HAP-1 (cell line): ENCODE data around the gene ARID3C.

Experiments used
- DNase-seq, 2 experiments: peaks; one replicate each; pipeline ENCODE4 v3.0.0-alpha.2; 2016 to 2020; ENCODE audit warnings: low spot score in 2 of 2
- H3K27me3 ChIP-seq: fragments of 250-450 bp; sonication (Bioruptor Pico); 2 replicates; pipeline ENCODE4 v1.5.1; 2020; ENCODE audit warnings: low read depth, mild to moderate bottlenecking, moderate library complexity
- H3K36me3 ChIP-seq: fragments of 250-450 bp; sonication (Bioruptor Pico); replicated peaks from 2 replicates; pipeline ENCODE4 v1.5.1; 2020; ENCODE audit warnings: mild to moderate bottlenecking
- H3K4me1 ChIP-seq: fragments of 250-450 bp; sonication (Bioruptor Pico); 2 replicates; pipeline ENCODE4 v1.5.1; 2020; ENCODE audit warnings: mild to moderate bottlenecking
- H3K4me3 ChIP-seq: fragments of 250-450 bp; sonication (Bioruptor Pico); 2 replicates; pipeline ENCODE4 v1.5.1; 2020; ENCODE audit warnings: mild to moderate bottlenecking, moderate library complexity
- H3K9me3 ChIP-seq: fragments of 250-450 bp; sonication (Bioruptor Pico); 2 replicates; pipeline ENCODE4 v1.5.1; 2020; ENCODE audit warnings: mild to moderate bottlenecking, moderate library complexity
- in situ Hi-C: fragments of 300-500 bp; cut with MboI; formaldehyde crosslinking; loops from 3 replicates; pipeline ENCODE4 v1.14.3; 2020; ENCODE audit warnings: low sequenced_read_pairs, inconsistent platforms, mixed read lengths

Gene ARID3C

DNA sequence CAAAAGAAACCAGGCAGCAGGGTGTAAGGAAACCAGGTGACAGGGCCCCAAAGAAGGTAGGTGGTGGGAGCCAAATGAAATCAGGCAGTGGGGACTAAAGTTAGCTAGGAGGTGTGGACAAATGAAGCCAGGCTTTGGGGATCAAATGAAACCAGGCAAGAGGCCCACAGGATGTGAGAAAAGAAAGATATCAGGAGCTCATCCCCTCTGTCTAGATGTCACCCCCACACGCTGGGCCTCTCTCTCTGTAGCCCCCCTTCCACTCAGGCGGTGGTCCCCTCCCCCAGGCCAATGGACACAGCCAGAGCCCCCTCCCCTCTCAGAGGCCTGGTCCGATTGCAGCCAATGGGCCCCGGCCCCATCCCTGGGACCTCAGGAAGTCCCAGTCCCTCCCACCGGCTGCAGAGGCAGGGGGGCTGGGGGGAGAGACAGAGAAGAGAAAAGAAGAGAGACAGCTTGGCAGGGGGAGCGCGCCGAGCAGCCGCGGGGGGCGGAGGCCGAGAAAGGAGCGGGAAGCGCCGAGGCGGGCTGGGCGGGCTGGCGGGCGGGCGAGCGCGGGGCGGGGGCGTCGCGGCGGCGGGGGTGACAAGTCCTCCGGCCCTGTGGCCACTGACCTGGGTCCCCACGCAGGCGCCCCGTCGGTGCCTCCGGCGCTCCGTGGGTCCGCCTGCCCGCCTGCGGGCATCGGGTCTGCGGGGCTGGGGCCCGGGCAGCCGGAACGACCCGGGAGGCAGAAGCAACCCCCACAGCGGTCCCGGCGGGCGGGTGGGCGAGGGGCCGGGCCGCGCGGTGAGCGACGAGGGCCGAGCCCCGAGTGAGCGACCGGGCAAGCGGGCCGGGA lies 51.2 kb downstream of the ARID3C start:
- Histone ChIP-seq H3K9me3 (no peaks in the 10 kb centered on the region), H3K27me3 (no peaks in the 10 kb centered on the region), H3K4me1 (peaks cover 4% of the 10 kb centered on the region; the same call in 1 of the 2 replicates), H3K36me3 (no peaks in the 10 kb centered on the region), H3K4me3 (no peak overlapping the region)
- no peak for DNase-seq
- in situ Hi-C loops, result no loop called here

DNA sequence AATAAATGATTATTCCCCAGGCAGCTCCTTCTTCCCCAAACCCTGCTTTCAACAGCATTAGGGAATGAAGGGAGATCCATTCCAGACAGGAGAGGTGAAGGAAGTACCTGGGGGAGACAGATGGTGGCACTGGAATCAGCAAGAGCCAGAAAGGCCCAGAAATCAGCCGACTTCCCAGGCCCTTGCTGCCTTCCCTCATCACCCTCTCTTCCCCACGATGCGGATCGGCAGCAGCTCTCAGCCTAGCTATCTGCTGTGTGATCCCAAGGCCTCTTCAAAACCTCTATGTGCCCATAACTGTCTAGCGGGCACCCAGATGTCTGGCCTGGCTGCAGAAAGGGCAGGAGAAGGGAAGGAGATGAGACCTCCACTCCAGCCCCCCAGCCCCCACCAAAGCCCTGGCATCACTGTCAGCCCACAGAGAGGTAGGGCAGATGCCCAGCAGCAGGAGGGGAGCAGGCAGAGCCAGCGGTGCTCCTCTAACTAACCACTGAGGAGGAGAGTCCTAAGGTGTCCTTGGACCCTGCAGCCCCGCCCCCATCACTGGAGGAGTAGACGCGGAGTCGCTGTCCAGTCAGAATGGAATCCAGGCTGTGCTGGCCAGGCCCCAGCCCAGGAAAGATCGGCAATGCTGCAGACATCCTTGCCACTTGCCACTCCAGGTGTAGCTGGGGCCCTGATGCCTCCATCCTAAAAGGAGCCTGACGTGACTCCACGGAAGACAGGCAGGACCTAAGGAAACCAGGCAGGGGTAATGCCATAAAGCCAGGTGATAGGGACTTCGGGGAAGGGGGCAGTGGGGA lies 52.1 kb downstream of the ARID3C start:
- Histone ChIP-seq H3K4me1 (peaks cover 4% of the 10 kb centered on the region; the same call in 1 of the 2 replicates), H3K36me3 (no peaks in the 10 kb centered on the region), H3K9me3 (no peaks in the 10 kb centered on the region), H3K4me3 (no peak overlapping the region), H3K27me3 (no peaks in the 10 kb centered on the region)
- in situ Hi-C loops, result no loop called here
- no peak for DNase-seq

GRCh38 chr9:34575862-34576596 lies 52.8 kb downstream of the ARID3C start:
- no peaks in the 10 kb centered on the region for H3K27me3 ChIP-seq
- no peak for DNase-seq
- H3K9me3 ChIP-seq, result no peaks in the 10 kb centered on the region
- in situ Hi-C loops, result no loop called here
- no peaks in the 10 kb centered on the region for H3K36me3 ChIP-seq
- H3K4me3 ChIP-seq, result no peak overlapping the region
- peaks cover 4% of the 10 kb centered on the region; the same call in 1 of the 2 replicates for H3K4me1 ChIP-seq

DNA sequence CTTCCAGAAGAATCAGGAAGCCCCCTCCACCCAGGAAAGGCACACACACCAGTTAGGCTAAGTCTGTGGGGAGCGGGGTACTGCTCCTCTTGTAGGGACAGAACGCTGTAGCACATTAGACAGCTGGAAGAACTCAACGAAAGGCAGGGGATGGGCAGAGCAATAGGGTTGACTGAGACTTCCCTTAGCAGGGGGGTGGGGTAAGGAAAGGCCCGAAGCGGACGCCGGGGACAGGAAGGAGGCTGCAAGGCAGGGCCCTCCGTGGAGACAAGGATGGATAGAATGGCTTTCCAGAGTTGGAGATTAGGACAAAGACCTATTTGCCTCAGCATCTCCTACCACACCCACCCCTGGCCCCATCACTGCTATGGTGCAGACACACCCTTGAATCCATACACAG lies 53.6 kb downstream of the ARID3C start:
- Histone ChIP-seq H3K36me3 (no peaks in the 10 kb centered on the region), H3K9me3 (no peaks in the 10 kb centered on the region), H3K4me1 (no peaks in the 10 kb centered on the region), H3K4me3 (no peak overlapping the region), H3K27me3 (no peaks in the 10 kb centered on the region)
- DNase-seq, result no peak
- in situ Hi-C loops, result no loop called here

DNA sequence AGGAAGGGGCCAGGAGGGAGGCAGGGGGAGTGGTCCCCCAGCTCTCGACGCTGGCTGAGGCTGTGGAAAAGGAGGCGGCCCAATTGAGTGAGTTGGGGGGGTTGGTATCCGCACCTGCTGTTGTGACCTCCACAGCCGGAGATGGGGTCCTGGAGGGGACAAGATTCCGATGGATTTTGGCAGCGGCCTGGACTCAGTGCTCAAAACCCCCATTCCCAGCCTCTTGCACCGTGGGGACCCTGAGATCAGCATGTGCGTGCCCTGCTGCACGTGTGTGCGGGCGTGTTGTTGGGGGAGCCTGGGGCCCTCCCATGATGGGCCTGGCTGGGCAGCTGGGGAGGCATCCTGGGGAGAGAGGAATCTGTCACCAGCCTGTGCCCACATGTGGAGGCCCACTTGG lies 54.3 kb downstream of the ARID3C start:
- Histone ChIP-seq H3K9me3 (no peaks in the 10 kb centered on the region), H3K4me1 (no peaks in the 10 kb centered on the region), H3K4me3 (no peak overlapping the region), H3K27me3 (no peaks in the 10 kb centered on the region), H3K36me3 (no peaks in the 10 kb centered on the region)
- DNase-seq, result no peak
- in situ Hi-C loops, result no loop called here

DNA sequence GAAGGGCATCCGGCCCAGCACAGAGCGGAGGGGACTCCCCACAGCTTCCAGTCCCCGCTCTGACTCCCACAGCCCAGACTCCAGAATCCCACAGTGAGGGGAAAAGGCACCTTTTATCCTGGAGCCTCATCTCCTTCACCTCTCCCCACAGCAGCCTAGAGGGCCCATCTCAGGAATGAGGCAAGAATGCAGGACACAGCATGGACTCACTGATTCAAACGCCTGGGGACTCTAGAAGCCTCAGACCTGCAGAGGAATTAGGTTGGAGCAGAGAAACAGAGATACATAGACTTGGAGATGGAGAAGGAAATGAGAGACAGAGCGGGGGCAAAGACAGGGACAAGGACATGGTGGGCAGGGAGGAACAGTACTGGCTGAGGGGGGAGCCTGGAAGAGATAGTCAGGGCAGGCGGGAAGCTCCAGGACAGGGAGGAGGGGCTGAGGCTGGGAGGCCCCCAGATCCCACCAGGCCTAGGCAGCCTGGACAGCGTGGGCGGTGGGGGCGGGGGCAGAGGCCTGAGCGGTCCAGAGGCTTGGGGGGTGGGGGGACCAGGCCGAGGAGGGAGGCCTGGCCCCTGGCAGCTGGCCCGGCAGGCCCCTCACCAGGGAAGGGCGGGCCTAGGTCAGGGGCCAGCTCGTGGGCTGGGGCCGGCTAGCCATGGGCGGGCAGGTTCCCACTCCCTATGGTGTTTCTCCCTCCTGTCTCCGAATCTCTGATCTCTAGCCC lies 55.1 kb downstream of the ARID3C start:
- no peaks in the 10 kb centered on the region for H3K27me3 ChIP-seq

DNA sequence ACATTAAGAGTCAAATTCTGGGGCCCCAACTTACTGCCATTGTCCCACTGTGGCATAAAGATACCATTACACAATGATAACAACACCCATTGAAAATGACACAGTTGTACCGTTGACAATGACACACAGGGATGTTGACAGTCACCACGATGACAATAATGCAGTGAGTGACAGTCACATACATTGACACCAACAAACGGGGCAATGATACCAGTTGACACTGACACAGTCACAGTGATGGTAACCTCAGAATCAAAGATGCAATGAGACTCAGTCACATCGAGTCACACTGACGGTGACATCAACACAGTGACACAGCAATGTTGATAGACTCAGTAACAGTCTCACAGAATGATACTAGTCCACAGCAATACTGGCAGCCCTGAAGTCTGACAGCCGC lies 56.2 kb downstream of the ARID3C start:
- in situ Hi-C loops, result no loop called here
- no peaks in the 10 kb centered on the region for H3K27me3 ChIP-seq
- H3K36me3 ChIP-seq, result no peaks in the 10 kb centered on the region
- no peak overlapping the region for H3K4me3 ChIP-seq
- H3K4me1 ChIP-seq, result no peaks in the 10 kb centered on the region
- DNase-seq, result no peak
- no peaks in the 10 kb centered on the region for H3K9me3 ChIP-seq

More for the DNA sequence above, 55.1 kb downstream of the ARID3C start:
- in situ Hi-C loops, result no loop called here
- Histone ChIP-seq H3K36me3 (no peaks in the 10 kb centered on the region), H3K9me3 (no peaks in the 10 kb centered on the region), H3K4me3 (no peak overlapping the region), H3K4me1 (no peaks in the 10 kb centered on the region)
- no peak for DNase-seq

DNA sequence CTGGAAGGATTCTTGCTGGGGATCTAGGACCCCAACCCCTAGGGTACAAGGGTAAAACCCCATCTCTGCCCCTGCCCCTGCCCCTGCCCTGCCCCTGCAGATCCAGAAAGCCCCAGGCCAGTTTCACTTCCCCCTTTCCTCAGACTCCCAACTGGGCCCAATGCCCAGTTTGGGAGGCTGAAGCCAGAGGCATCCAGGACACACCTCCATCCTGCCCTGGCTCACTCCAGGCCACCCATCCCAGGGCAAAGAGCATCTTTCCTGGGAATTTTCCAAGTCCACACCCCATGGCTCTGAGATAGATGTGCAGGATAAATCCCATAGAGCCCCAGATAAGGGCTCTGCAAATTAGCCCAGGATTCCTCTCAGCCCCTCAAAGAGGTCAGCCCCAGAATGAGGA lies 56.8 kb downstream of the ARID3C start:
- in situ Hi-C loops, result no loop called here
- Histone ChIP-seq H3K36me3 (no peaks in the 10 kb centered on the region), H3K27me3 (no peaks in the 10 kb centered on the region), H3K4me3 (no peak overlapping the region), H3K4me1 (no peaks in the 10 kb centered on the region), H3K9me3 (no peaks in the 10 kb centered on the region)
- no peak for DNase-seq

GRCh38 chr9:34571481-34571810 lies 57.4 kb downstream of the ARID3C start:
- no peak overlapping the region for H3K4me3 ChIP-seq
- in situ Hi-C loops, result no loop called here
- no peaks in the 10 kb centered on the region for H3K36me3 ChIP-seq
- no peaks in the 10 kb centered on the region for H3K4me1 ChIP-seq
- no peaks in the 10 kb centered on the region for H3K9me3 ChIP-seq
- DNase-seq, result no peak
- H3K27me3 ChIP-seq, result no peaks in the 10 kb centered on the region
